ENCODE data around the gene CHKA.

DNA sequence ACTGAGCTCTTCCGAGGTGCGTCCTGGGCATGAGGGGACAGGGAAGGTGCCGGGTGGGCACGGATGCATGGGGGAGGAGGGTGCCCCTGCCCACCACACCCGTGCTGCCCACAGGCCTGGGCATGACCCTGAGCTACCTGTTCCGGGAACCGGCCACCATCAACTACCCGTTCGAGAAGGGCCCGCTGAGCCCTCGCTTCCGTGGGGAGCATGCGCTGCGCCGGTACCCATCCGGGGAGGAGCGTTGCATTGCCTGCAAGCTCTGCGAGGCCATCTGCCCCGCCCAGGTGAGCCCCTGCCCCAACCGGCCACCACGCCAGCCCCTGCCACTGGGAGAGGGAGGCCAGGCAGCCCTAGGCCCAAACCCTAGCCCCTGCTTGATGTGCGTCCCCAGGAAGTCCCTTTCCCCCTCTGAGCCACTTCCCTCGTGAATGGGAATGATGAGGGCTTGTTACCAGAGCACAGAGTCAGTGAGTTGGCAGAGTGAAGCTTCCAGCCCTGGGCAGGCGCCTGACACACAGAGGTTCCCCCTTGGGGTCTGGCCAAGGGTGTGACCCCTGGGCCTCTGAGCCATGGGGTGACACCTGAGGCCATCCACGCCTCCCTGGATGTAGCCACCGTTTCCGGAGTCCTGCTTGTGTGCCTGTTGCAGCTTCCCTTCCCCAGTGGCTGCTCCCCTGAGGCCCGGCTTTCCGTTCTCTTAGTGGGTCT lies 88.0 kb downstream of the CHKA start:
- TF ChIP-seq POLR2A (IDR thresholded peaks at IDR 0.05; ENCODE audit: low read length), result no peak
- TF ChIP-seq GATA1 (IDR thresholded peaks at IDR 0.05; ENCODE audit: low read depth, low read length), result no peak
